ENCODE results near the gene KREMEN2. TPM values are rescaled to one million over a fixed set of nuclear protein-coding genes. Genes with fewer than 3 reads are reported as not detected.

Gene KREMEN2
- total and polyA plus RNA-seq, 2 of the 13 experiments (the other 11 are each of a cell fraction or from before 2014, with no cell fraction given), result 0.48 to 1.2 TPM

DNA sequence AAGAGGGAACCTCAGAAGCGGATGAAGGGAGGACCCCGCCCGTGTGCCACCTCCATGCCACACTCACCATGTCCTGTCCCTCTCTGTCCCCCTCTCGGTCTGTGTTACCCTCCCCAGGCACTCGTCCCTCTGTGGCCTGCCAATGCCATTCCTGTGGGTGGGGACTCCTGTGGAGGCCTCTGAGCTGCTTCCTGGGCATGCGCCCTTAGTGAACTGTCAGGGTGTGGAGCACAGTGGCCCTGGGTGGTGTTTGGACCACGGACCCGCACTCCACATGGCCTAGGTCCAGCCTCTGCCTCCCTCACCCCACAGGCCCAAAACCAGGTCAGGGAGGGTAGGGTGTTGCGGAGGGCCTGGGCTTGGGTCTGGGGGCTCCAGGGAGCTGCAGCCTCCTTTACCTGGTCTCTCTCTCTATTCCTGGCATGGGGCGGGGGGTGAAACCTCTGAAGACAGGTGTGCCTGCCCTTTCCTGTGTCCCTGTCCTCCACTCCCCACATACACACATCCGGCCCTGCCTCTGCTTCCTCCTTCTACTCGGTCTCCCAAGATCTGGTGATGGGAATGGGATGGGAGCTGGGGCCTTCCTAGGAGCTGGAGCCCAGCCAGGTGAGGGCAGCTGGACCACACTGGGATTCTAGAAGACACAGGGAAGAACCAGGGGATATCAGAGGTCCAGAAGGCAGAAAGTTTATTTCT, 27.6 kb downstream of the KREMEN2 start (continued):
- TF ChIP-seq BCL6 (CRISPR knock-in tag; IDR thresholded peaks at IDR 0.05) (no peak), ZNF841 (CRISPR knock-in tag; IDR thresholded peaks at IDR 0.05; ENCODE audit: borderline replicate concordance) (no peak)

DNA sequence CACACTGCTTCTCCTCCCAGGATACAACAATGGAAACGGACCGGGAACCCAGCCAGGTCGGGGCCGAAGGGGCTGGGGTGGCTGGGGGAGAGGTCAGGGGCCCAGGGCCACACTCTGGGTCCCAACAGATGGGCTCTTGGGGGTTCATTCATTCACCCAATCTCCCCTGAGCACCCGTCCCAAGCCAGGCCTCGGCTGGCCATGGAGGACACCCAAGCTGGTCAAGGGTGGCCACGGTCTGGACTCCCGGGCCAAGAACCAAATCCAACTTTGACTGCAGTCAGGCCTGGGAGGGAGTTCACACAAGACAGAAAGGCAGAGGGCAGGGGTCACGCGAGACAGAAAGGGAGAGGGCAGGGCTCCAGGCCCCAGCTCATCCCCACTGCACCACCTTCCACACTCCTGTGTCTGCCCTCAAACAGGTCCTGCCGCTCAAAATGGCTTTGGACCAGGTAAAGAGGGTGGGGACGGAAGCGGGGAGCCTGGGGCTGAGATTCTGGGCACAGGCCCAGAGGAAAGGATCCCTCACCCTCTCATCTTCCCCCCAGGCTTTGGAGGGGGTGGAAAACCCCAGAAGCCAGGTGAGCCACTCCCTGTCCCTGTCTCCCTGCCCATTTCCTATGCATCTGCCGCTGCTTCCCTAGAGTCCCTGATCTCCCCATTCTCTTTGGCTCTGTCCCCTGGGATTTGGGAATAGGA, 28.5 kb downstream of the KREMEN2 start:
- no peaks in the 10 kb centered on the region for H4K20me1 ChIP-seq (ENCODE audit: insufficient read depth, low read length)
- BruUV-seq (replicated peaks), result no TSS peak
- H3K4me1 ChIP-seq (ENCODE audit: insufficient read depth, low read length), result peaks cover 16% of the 10 kb centered on the region; the same call in 1 of the 2 replicates
- 47% methylated on average over 9 of the region's 14 CpGs for WGBS (ENCODE audit: low lambda C conversion rate)
- H3K36me3 ChIP-seq (replicated peaks in 1 of 2; ENCODE audit: control insufficient read depth in 1 of 2, insufficient read depth in 2 of 2, low read length in 2 of 2), result no peaks in the 10 kb centered on the region
- ChIA-PET CTCF (ENCODE audit: low intra/inter-chr PET ratio, low total read pairs) (no interaction called here), POLR2A (interaction anchor here (1.5 kb wide), 1 partner anchor 12 kb away, joined by 6 read pairs; the partner anchor contains the start of gene PKMYT1)
- no peak overlapping the region for H3K4me3 ChIP-seq (replicated peaks in 1 of 3; ENCODE audit: insufficient read depth in 1 of 3, low read depth in 2 of 3, low read length in 3 of 3)
- H3K9me3 ChIP-seq (ENCODE audit: low read length), result no peaks in the 10 kb centered on the region
- H3K27ac ChIP-seq (ENCODE audit: extremely low read length, insufficient read depth, low read length), result no peak overlapping the region
- in situ Hi-C loops (cut with HindIII; ENCODE audit: extremely low pct_ligation_motif_present, low pct_unique_long_range_greater_than_20kb) (no loop called here), intact Hi-C loops (cut with micrococcal nuclease; ENCODE audit: unreplicated experiment) (no loop called here)
- FAIRE-seq (no peak), ATAC-seq (no peak), DNase-seq (ENCODE audit: low spot score) (no peak)
- H3K27me3 ChIP-seq (ENCODE audit: control insufficient read depth in 1 of 2, insufficient read depth in 2 of 2, low read length in 2 of 2), result peaks cover 11 to 28% of the 10 kb centered on the region in 2 experiments; a peak in 4 of 5 replicates
- no peaks in the 10 kb centered on the region for H3K79me2 ChIP-seq (ENCODE audit: insufficient read depth, low read length)
- no peak overlapping the region for H2AFZ ChIP-seq (ENCODE audit: low read length)
- H3K9ac ChIP-seq (ENCODE audit: insufficient read depth, low read depth, low read length), result no peak overlapping the region
- H3K4me2 ChIP-seq (ENCODE audit: low read depth, low read length), result no peak overlapping the region
- no peak for TF ChIP-seq IRX3 (CRISPR knock-in tag; IDR thresholded peaks at IDR 0.05; ENCODE audit: borderline replicate concordance, low read depth)
- TF ChIP-seq, protein P1, sequence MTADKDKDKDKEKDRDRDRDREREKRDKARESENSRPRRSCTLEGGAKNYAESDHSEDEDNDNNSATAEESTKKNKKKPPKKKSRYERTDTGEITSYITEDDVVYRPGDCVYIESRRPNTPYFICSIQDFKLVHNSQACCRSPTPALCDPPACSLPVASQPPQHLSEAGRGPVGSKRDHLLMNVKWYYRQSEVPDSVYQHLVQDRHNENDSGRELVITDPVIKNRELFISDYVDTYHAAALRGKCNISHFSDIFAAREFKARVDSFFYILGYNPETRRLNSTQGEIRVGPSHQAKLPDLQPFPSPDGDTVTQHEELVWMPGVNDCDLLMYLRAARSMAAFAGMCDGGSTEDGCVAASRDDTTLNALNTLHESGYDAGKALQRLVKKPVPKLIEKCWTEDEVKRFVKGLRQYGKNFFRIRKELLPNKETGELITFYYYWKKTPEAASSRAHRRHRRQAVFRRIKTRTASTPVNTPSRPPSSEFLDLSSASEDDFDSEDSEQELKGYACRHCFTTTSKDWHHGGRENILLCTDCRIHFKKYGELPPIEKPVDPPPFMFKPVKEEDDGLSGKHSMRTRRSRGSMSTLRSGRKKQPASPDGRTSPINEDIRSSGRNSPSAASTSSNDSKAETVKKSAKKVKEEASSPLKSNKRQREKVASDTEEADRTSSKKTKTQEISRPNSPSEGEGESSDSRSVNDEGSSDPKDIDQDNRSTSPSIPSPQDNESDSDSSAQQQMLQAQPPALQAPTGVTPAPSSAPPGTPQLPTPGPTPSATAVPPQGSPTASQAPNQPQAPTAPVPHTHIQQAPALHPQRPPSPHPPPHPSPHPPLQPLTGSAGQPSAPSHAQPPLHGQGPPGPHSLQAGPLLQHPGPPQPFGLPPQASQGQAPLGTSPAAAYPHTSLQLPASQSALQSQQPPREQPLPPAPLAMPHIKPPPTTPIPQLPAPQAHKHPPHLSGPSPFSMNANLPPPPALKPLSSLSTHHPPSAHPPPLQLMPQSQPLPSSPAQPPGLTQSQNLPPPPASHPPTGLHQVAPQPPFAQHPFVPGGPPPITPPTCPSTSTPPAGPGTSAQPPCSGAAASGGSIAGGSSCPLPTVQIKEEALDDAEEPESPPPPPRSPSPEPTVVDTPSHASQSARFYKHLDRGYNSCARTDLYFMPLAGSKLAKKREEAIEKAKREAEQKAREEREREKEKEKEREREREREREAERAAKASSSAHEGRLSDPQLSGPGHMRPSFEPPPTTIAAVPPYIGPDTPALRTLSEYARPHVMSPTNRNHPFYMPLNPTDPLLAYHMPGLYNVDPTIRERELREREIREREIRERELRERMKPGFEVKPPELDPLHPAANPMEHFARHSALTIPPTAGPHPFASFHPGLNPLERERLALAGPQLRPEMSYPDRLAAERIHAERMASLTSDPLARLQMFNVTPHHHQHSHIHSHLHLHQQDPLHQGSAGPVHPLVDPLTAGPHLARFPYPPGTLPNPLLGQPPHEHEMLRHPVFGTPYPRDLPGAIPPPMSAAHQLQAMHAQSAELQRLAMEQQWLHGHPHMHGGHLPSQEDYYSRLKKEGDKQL (CRISPR knock-in tag; IDR thresholded peaks at IDR 0.05; ENCODE audit: low read depth), result no peak
- TF ChIP-seq ZKSCAN8 (CRISPR knock-in tag; IDR thresholded peaks at IDR 0.05; ENCODE audit: borderline replicate concordance), result no peak
- no peak for TF ChIP-seq GFI1 (CRISPR knock-in tag; IDR thresholded peaks at IDR 0.05; ENCODE audit: borderline replicate concordance)
- TF ChIP-seq, protein P2, sequence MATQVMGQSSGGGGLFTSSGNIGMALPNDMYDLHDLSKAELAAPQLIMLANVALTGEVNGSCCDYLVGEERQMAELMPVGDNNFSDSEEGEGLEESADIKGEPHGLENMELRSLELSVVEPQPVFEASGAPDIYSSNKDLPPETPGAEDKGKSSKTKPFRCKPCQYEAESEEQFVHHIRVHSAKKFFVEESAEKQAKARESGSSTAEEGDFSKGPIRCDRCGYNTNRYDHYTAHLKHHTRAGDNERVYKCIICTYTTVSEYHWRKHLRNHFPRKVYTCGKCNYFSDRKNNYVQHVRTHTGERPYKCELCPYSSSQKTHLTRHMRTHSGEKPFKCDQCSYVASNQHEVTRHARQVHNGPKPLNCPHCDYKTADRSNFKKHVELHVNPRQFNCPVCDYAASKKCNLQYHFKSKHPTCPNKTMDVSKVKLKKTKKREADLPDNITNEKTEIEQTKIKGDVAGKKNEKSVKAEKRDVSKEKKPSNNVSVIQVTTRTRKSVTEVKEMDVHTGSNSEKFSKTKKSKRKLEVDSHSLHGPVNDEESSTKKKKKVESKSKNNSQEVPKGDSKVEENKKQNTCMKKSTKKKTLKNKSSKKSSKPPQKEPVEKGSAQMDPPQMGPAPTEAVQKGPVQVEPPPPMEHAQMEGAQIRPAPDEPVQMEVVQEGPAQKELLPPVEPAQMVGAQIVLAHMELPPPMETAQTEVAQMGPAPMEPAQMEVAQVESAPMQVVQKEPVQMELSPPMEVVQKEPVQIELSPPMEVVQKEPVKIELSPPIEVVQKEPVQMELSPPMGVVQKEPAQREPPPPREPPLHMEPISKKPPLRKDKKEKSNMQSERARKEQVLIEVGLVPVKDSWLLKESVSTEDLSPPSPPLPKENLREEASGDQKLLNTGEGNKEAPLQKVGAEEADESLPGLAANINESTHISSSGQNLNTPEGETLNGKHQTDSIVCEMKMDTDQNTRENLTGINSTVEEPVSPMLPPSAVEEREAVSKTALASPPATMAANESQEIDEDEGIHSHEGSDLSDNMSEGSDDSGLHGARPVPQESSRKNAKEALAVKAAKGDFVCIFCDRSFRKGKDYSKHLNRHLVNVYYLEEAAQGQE (IDR thresholded peaks at IDR 0.05; ENCODE audit: borderline replicate concordance in 1 of 2, low read depth in 1 of 2, low read length in 2 of 2), result no peak
- no peak for TF ChIP-seq ZNF569 (CRISPR knock-in tag; IDR thresholded peaks at IDR 0.05; ENCODE audit: borderline replicate concordance)
- TF ChIP-seq, protein P3, sequence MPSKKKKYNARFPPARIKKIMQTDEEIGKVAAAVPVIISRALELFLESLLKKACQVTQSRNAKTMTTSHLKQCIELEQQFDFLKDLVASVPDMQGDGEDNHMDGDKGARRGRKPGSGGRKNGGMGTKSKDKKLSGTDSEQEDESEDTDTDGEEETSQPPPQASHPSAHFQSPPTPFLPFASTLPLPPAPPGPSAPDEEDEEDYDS (CRISPR knock-in tag; IDR thresholded peaks at IDR 0.05), result no peak

Data from HepG2 (cell line).